Measurements from ENCODE around the gene AGTRAP. TPM values are rescaled to one million over a fixed set of nuclear protein-coding genes. Genes with fewer than 3 reads are reported as not detected.

The AGTRAP gene
- total RNA-seq, 1 experiment from 2014 or later, result 30.4 TPM

DNA sequence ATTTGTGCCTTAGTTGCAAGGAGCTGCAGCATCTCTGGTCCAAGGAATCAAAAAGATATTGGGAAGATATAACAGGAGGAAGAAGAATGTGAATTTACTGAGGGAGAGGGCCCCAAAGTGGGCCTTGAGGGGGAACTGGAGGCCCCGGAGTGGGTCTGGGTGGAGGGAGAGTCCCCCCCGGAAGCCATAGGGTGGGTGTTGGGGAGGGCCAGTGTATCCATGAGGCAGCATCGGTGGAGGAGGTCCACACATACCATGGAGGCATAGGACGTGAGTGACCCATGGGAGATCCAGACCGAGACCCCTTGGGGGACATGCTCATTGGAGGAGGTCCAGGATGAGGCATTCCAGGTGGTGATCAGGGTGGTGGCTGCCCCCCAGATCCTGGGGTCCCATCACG, 25.3 kb downstream of the AGTRAP start:
- no peak overlapping the region for H3K27ac Mint-ChIP-seq (ENCODE audit: unreplicated experiment)
- CTCF ChIA-PET, result no interaction called here
- H3K4me3 Mint-ChIP-seq (ENCODE audit: low read depth, unreplicated experiment), result no peak overlapping the region
- BruUV-seq (replicated peaks), result no TSS peak
- intact Hi-C loops (cut with micrococcal nuclease; ENCODE audit: unreplicated experiment), result no loop called here
- H3K4me1 Mint-ChIP-seq (ENCODE audit: low read depth, unreplicated experiment), result no peaks in the 10 kb centered on the region
- H3K27me3 Mint-ChIP-seq (ENCODE audit: unreplicated experiment), result peaks cover 60% of the 10 kb centered on the region
- H3K36me3 Mint-ChIP-seq (ENCODE audit: insufficient read depth, unreplicated experiment), result peaks cover 4% of the 10 kb centered on the region
- DNase-seq, result no peak
- no peaks in the 10 kb centered on the region for H3K9me3 Mint-ChIP-seq (ENCODE audit: low read depth, unreplicated experiment)
- TF ChIP-seq CTCF (IDR thresholded peaks at IDR 0.05; ENCODE audit: unreplicated experiment), result no peak

DNA sequence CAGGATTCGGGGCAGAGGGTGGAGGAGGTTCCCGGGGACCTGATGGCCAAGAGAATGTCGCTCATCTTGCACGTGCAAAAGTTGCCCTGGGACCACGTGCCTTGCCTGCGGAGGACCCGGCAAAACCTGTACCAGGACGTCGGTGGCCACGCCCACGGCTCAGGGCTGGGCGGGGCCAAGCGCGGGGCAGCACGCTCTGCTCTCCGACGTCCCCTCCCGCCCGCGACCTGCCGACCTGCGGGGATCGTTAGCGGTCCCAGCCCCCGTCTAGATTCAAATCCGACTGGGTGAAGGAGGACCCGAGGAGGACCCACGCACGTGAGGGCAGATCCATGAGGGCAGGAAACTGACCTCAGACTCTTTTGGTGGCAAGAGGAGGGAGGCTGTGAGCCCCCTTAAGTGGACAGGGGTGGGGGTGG, 26.1 kb downstream of the AGTRAP start, which contains the start of gene C1orf167:
C1orf167 (plus strand) TSS at position 206 of the 419 bp plus-strand sequence. CDS start 2,208 bp downstream, outside the sequence.
- Mint-ChIP-seq H3K27ac (ENCODE audit: unreplicated experiment) (no peak within 1 kb of the TSS), H3K4me3 (ENCODE audit: low read depth, unreplicated experiment) (no peak within 1 kb of the TSS), H3K4me1 (ENCODE audit: low read depth, unreplicated experiment) (no peaks in the 10 kb centered on the region), H3K9me3 (ENCODE audit: low read depth, unreplicated experiment) (no peaks in the 10 kb centered on the region), H3K27me3 (ENCODE audit: unreplicated experiment) (peaks cover 53% of the 10 kb centered on the region), H3K36me3 (ENCODE audit: insufficient read depth, unreplicated experiment) (peaks cover 4% of the 10 kb centered on the region)
- CTCF ChIA-PET, result no interaction called here
- TF ChIP-seq CTCF (IDR thresholded peaks at IDR 0.05; ENCODE audit: unreplicated experiment), result no peak
- no TSS peak for BruUV-seq (replicated peaks)
- no peak for DNase-seq
- intact Hi-C loops (cut with micrococcal nuclease; ENCODE audit: unreplicated experiment), result no loop called here

DNA sequence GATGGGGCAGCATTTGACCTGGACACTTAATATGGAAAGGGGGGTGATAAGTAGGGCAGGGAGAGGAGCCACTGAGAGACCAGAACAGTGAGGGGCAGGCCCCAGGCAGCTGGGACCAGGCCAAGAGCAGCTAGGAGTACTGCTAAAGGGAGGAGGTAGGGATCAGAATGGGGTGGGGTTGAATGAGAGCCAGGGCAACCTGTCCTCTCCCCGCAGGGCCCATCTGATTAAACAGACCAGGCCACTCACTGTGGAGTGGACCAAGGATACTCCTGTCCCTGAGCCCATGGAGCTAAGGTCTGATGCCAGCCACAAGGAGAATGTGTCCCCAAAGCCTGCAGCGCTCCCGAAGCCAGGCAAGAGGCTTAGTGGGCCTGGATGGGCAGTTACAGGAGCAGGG, 28.2 kb downstream of the AGTRAP start:
- Mint-ChIP-seq H3K4me1 (ENCODE audit: low read depth, unreplicated experiment) (no peaks in the 10 kb centered on the region), H3K4me3 (ENCODE audit: low read depth, unreplicated experiment) (no peak overlapping the region), H3K9me3 (ENCODE audit: low read depth, unreplicated experiment) (no peaks in the 10 kb centered on the region), H3K27me3 (ENCODE audit: unreplicated experiment) (peaks cover 40% of the 10 kb centered on the region), H3K36me3 (ENCODE audit: insufficient read depth, unreplicated experiment) (peaks cover 4% of the 10 kb centered on the region), H3K27ac (ENCODE audit: unreplicated experiment) (no peak overlapping the region)
- no peak for DNase-seq
- BruUV-seq (replicated peaks), result no TSS peak
- CTCF ChIA-PET, result no interaction called here
- no peak for TF ChIP-seq CTCF (IDR thresholded peaks at IDR 0.05; ENCODE audit: unreplicated experiment)
- intact Hi-C loops (cut with micrococcal nuclease; ENCODE audit: unreplicated experiment), result no loop called here

DNA sequence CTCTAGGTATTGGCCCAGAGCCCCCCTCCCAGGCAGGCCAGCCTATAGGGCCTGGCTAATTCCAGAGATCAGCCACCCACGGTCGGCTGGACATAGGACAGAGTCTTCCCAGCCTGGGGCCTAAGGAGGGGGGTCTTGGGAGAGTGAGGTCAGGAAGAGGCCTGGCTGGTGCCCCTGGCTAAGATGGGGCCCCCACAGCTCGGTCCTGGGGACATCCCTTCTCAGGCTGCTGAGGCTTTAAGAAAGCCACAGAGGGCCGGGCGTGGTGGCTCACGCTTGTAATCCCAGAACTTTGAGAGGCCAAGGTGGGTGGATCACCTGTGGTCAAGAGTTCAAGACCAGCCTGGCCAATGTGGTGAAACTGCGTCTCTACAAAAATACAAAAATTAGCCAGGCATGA, 28.6 kb downstream of the AGTRAP start:
- DNase-seq, result no peak
- no peaks in the 10 kb centered on the region for H3K9me3 Mint-ChIP-seq (ENCODE audit: low read depth, unreplicated experiment)
- intact Hi-C loops (cut with micrococcal nuclease; ENCODE audit: unreplicated experiment), result no loop called here
- H3K27me3 Mint-ChIP-seq (ENCODE audit: unreplicated experiment), result peaks cover 40% of the 10 kb centered on the region
- no peak overlapping the region for H3K4me3 Mint-ChIP-seq (ENCODE audit: low read depth, unreplicated experiment)
- CTCF ChIA-PET, result no interaction called here
- TF ChIP-seq CTCF (IDR thresholded peaks at IDR 0.05; ENCODE audit: unreplicated experiment), result no peak
- H3K4me1 Mint-ChIP-seq (ENCODE audit: low read depth, unreplicated experiment), result no peaks in the 10 kb centered on the region
- BruUV-seq (replicated peaks), result no TSS peak
- peaks cover 4% of the 10 kb centered on the region for H3K36me3 Mint-ChIP-seq (ENCODE audit: insufficient read depth, unreplicated experiment)
- no peak overlapping the region for H3K27ac Mint-ChIP-seq (ENCODE audit: unreplicated experiment)
